NOMO-1 (cell line): ENCODE results near the gene KRTAP13-1.

Experiments
- DNase-seq, 2 experiments: peaks; one replicate each; lab custom pipeline; 2025; ENCODE audit not compliant: unreplicated experiment in 2 of 2; lab: John Stamatoyannopoulos, UW

Gene KRTAP13-1, protein sequence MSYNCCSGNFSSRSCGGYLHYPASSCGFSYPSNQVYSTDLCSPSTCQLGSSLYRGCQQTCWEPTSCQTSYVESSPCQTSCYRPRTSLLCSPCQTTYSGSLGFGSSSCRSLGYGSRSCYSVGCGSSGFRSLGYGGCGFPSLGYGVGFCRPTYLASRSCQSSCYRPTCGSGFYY

DNA sequence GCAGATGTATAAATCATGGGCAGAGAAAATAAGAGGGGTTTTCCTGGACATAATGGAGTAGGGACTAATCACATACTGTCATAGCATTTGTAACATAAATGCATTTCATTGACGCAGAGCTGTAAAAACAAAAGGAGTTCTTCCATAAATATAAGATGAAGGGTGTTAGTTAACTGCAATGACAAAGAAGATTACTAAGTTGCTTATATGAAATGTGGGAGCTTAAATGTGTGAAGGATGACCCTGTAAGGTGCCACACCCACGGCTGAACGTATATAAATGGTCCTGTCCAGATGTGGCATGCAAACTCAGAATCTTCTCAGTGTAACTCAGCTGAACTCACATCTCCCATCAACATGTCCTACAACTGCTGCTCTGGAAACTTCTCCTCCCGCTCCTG lies at the start of gene KRTAP13-1:
Gene KRTAP13-1 (plus strand): TSS at position 301 of the 400 bp plus-strand sequence. CDS start 56 bp downstream, at position 357.
- no peak for DNase-seq

GRCh38 chr21:30348506-30348905 lies 47.3 kb upstream of the KRTAP13-1 start, which contains the start of gene KRTAP23-1:
Gene KRTAP23-1 (minus strand): TSS chr21:30348606. CDS start chr21:30348606, 0 bp downstream.
- no peak for DNase-seq

GRCh38 chr21:30349572-30349971 lies 46.3 kb upstream of the KRTAP13-1 start:
- DNase-seq, result no peak

- no peak for DNase-seq
Observed at GRCh38 chr21:30351534-30351933, 44.3 kb upstream of the KRTAP13-1 start.

- DNase-seq, result no peak
Observed at GRCh38 chr21:30354308-30355005, 41.4 kb upstream of the KRTAP13-1 start.

DNA sequence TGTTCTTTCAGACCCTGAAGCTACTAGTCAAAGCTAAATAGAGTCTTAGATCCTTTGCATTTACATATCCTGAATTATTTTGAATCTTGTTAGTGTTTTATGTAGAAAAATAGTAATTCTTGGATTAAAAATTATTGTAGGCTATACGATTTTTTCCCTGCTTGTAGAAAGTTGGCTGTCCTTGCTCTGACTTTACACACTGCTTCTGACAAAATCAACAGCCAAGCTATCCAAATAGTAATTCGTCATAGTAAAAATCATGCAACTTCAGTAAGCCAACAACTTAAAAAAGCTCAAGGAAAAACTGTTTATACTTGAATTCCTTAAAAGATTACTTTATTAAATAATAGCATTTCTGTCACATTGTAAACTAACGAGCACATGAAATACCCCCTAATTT lies 39.9 kb upstream of the KRTAP13-1 start:
- no peak for DNase-seq

- DNase-seq, result no peak
Observed at GRCh38 chr21:30372139-30372770, 23.6 kb upstream of the KRTAP13-1 start, which contains the start of gene KRTAP13-2. Gene KRTAP13-2 (minus strand): TSS chr21:30372271. CDS start chr21:30372213, 58 bp downstream.

- no peak for DNase-seq
Observed at GRCh38 chr21:30382201-30382600, 13.6 kb upstream of the KRTAP13-1 start.

- DNase-seq, result no peak
Observed at GRCh38 chr21:30391492-30392025, 4.3 kb upstream of the KRTAP13-1 start.

DNA sequence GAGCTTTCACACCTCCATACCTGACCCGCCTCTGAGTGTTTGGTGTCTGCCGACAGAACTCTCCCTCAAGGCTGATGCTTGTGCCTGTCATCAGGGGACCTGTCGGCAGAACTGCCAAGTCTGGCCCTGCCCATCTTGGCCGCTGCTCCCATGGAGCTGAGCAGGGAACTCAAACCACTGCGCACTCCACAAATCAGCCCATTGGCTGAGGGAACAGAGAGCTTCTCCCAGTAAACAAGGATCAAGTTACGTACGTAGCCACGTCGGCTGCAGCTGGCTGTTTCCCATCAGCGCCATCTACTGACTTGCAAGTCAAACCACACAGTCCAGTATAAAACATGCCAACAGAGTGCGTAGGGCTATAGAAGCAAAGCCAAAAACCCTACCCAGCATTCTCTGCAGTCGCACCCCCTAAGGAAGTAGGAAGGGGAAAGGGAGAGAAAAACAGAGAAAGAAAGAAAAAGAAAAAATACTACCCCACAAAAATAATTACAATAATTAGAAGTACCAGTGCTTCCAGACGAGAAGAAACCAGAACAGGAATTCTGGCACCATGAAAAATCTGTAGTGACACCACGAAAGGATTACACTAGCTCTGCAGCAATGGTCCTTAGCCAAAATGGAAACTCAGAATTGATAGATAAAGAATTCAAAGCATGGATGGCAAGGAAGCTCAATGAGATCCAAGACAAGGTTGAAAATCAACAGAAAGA lies 13.1 kb downstream of the KRTAP13-1 start:
- DNase-seq, result peak in 1 of 2 experiments; percentile 6

DNA sequence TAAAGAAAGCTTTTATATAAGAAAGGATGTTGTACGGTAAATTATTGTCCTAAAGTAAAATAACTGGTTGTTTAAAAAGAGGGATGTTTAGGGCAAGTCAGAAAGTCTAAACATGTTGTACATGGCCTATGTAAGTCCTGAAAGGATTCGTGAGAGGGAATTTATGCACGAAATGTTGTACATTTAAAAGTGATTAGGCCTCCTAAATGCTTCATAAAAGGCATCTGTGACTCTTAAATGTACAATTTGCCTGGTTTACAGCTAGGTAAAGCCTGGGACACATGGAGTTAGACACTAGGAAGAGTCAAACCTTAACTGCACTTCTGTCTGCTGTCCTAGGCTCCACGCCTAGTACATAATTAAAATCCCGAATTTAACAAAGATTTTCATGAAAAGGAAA lies 20.2 kb downstream of the KRTAP13-1 start:
- no peak for DNase-seq

DNA sequence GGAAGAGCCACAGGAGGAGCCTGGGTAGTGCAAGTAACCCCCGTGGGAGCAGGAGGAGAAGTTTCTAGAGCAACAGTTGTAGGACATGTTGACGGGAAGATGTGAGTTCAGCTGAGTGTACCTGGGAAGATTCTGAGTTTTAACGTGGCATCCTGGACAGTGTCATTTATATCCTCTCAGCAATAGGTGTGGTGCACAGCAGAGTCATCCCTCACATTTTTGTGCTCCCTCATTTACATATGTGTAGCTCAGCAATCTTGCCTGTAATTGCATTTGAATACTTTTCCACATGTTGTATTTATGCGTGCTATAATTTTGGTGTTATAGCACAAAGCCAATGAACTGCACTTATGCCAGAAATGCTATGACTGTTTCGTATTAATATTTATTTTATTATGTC lies 30.0 kb downstream of the KRTAP13-1 start, which contains the start of gene KRTAP13-3:
Gene KRTAP13-3 (minus strand): TSS at position 101 of the 400 bp plus-strand sequence. CDS start 14 bp downstream, at position 87.
- no peak for DNase-seq

- no peak for DNase-seq
Observed at GRCh38 chr21:30426731-30427130, 30.9 kb downstream of the KRTAP13-1 start.

DNA sequence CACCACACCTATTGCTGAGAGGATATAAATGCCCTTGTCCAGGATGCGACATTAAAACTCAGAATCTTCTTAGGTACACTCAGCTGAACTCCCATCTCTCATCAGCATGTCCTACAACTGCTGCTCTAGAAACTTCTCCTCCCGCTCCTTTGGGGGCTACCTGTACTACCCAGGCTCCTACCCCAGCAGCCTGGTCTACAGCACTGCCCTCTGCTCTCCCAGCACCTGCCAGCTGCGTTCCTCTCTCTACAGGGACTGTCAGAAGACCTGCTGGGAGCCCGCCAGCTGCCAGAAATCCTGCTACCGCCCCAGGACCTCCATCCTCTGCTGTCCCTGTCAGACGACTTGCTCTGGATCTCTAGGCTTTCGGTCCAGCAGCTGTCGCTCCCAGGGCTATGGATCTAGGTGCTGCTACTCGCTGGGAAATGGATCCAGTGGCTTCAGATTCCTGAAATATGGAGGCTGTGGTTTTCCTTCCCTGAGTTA lies 34.4 kb downstream of the KRTAP13-1 start, which contains the start of gene KRTAP13-4:
Gene KRTAP13-4 (plus strand): TSS at position 51 of the 486 bp plus-strand sequence. CDS start 56 bp downstream, at position 107.
- no peak for DNase-seq

GRCh38 chr21:30434033-30434631 lies 38.3 kb downstream of the KRTAP13-1 start:
- DNase-seq, result peak; percentile 18 to 36

DNA sequence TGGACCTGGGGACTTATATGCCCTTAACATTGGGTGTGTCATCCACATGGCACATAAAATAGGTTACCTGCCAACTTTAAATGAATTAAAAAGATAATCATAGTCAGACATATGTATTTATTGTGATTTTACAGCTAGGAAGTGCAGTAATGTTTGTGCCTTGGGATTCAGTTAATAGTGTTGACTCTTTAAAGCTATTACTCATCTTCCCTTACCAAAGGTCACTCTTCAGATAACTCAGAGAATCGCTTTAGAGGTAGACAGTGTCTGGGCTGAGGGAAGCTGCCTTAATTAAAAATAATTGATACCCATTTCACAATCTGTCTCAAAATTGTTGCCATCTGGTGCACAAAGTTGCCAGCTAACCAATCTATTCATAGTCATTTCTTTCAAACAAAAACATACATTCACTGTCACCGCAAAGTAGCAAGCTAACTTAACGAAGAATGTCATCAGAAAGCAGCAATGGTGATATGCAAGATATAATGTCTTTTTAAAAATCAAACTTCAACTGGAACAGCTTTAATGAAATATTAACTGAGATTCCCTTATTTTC lies 41.3 kb downstream of the KRTAP13-1 start:
- DNase-seq, result peak; percentile 4 to 25

- DNase-seq, result no peak
Observed at GRCh38 chr21:30439975-30440374, 44.1 kb downstream of the KRTAP13-1 start, which contains the start of gene KRTAP15-1. Gene KRTAP15-1 (plus strand): TSS chr21:30440275. CDS start chr21:30440328, 53 bp downstream.

DNA sequence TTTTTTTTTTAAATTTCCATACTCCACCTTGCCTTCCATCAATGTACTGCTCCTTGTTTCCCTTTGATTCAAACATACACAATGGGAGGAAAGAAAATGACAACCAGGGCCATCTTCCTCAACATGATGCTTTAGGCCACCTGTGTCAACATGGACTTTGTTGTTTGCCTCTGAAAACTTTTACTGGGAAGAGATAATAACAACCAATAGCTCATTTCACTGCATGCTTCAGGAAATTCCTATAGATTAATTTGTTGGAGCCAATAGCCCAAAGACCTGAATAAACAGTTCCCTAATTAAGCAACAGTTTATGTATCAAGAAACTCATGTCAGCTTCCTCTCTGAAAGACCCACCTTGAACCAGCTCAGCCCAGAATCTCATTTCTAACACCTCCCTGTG lies 47.4 kb downstream of the KRTAP13-1 start:
- no peak for DNase-seq

DNA sequence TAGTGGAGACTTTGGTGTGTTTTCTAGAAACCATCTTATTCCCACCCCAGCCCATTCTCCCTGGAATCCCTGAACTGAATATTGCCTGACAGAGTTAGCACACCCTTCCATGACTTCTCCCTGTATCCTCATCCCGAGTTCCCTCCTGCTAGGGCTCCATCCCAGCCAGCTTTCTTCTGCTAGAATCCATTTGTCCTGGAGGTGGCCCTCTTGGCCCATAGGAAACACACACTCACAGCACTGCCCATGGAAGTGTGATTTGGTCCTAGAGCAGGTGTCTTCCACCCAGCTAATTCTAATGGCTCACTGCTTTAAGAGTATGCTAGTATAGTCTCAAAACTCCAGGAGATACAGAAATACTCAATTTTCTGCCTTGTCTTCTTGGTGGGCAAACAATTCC lies 48.4 kb downstream of the KRTAP13-1 start:
- no peak for DNase-seq
